Measurements from ENCODE around the gene ANKRD10. TPM values are rescaled to one million over a fixed set of nuclear protein-coding genes. Genes with fewer than 3 reads are reported as not detected.

The ANKRD10 gene
- total and polyA plus RNA-seq, 3 experiments from 2014 or later, result 65.4 to 76.1 (median 65.8) TPM

GRCh38 chr13:110915874-110916206 lies 971 bp upstream of the ANKRD10 start:
- peak overlapping the region; percentile 66 for H3K27ac ChIP-seq (ENCODE audit: low read depth, low read length)
- H3K9me3 Mint-ChIP-seq, result no peaks in the 10 kb centered on the region
- peaks cover 20% of the 10 kb centered on the region for H3K4me1 ChIP-seq (ENCODE audit: insufficient read depth, low read length)
- H3K9me3 ChIP-seq (ENCODE audit: low read length), result no peaks in the 10 kb centered on the region
- H3K36me3 ChIP-seq (ENCODE audit: insufficient read depth, low read length), result no peaks in the 10 kb centered on the region
- no peaks in the 10 kb centered on the region for H3K27me3 ChIP-seq (ENCODE audit: insufficient read depth, low read length, poor library complexity, severe bottlenecking)
- CTCF ChIA-PET, result interaction anchor here (0.6 to 1.7 kb wide), 8 partner anchors 8 to 203 kb away, joined by 3 to 9 read pairs (median 6); no protein-coding TSS in a partner anchor
- peaks cover 0 to 8% (median 0%) of the 10 kb centered on the region in 3 donors for H3K36me3 Mint-ChIP-seq
- H3K4me1 Mint-ChIP-seq, result peaks cover 27 to 42% (median 39%) of the 10 kb centered on the region in 3 donors
- no peak for DNase-seq
- peaks cover 0 to 3% of the 10 kb centered on the region in 2 donors for H3K27me3 Mint-ChIP-seq
- peak overlapping the region; percentile 60 for H3K4me3 ChIP-seq (ENCODE audit: low read length)
- POLR2A ChIA-PET, result interaction anchor here (0.6 to 2.3 kb wide), 6 partner anchors 94 to 276 kb away, joined by 3 to 26 read pairs (median 4); partner anchors contain the start of genes CARS2 and ING1
- peak overlapping the region; percentile 71 to 94 (median 89) for H3K27ac Mint-ChIP-seq
- peak overlapping the region; percentile 86 to 97 (median 90) for H3K4me3 Mint-ChIP-seq

- no peaks in the 10 kb centered on the region for H3K9me3 Mint-ChIP-seq
Measured at GRCh38 chr13:110914331-110915056, 375 bp downstream of the ANKRD10 start.

GRCh38 chr13:110914081-110914330 lies 863 bp downstream of the ANKRD10 start:
- peak overlapping the region in 6 of 8 donors; percentile 83 to 94 (median 93) for H3K27ac Mint-ChIP-seq
- Histone ChIP-seq H3K36me3 (ENCODE audit: insufficient read depth, low read length) (peaks cover 12% of the 10 kb centered on the region), H3K4me3 (ENCODE audit: low read length) (peak overlapping the region; percentile 60), H3K27ac (ENCODE audit: low read depth, low read length) (peak overlapping the region; percentile 86), H3K9me3 (ENCODE audit: low read length) (no peaks in the 10 kb centered on the region), H3K4me1 (ENCODE audit: insufficient read depth, low read length) (peaks cover 34% of the 10 kb centered on the region), H3K27me3 (ENCODE audit: insufficient read depth, low read length, poor library complexity, severe bottlenecking) (no peaks in the 10 kb centered on the region)
- ChIA-PET POLR2A (interaction anchor here (0.9 to 2.3 kb wide), 3 partner anchors 199 to 299 kb away, joined by 5 to 26 read pairs (median 6); partner anchors contain the start of genes ING1 and NAXD), CTCF (interaction anchor here (0.7 to 1.6 kb wide), 3 partner anchors 12 to 96 kb away, joined by 3 to 5 read pairs (median 4); no protein-coding TSS in a partner anchor)
- H3K9me3 Mint-ChIP-seq, result no peaks in the 10 kb centered on the region
- H3K4me3 Mint-ChIP-seq, result peak overlapping the region; percentile 86 to 97 (median 92)
- no peaks in the 10 kb centered on the region for H3K27me3 Mint-ChIP-seq
- DNase-seq, result no peak
- H3K4me1 Mint-ChIP-seq, result peaks cover 44 to 60% (median 57%) of the 10 kb centered on the region in 3 donors
- peaks cover 0 to 25% (median 8%) of the 10 kb centered on the region in 3 donors for H3K36me3 Mint-ChIP-seq

More at GRCh38 chr13:110914331-110915056, 375 bp downstream of the ANKRD10 start:
- Mint-ChIP-seq H3K27me3 (no peaks in the 10 kb centered on the region), H3K36me3 (peaks cover 0 to 20% (median 4%) of the 10 kb centered on the region in 3 donors), H3K4me1 (peaks cover 39 to 55% (median 52%) of the 10 kb centered on the region in 3 donors), H3K27ac (peak overlapping the region; percentile 29 to 98 (median 90)), H3K4me3 (peak overlapping the region; percentile 86 to 97 (median 90))
- peak overlapping the region; percentile 86 for H3K27ac ChIP-seq (ENCODE audit: low read depth, low read length)
- H3K27me3 ChIP-seq (ENCODE audit: insufficient read depth, low read length, poor library complexity, severe bottlenecking), result no peaks in the 10 kb centered on the region
- peak; percentile 63 to 81 (median 75) for DNase-seq
- H3K4me3 ChIP-seq (ENCODE audit: low read length), result peak overlapping the region; percentile 60
- H3K36me3 ChIP-seq (ENCODE audit: insufficient read depth, low read length), result peaks cover 9% of the 10 kb centered on the region
- ChIA-PET CTCF (interaction anchor here (0.7 to 1.7 kb wide), 9 partner anchors 8 to 202 kb away, joined by 3 to 9 read pairs (median 5); no protein-coding TSS in a partner anchor), POLR2A (interaction anchor here (0.6 to 2.3 kb wide), 5 partner anchors 24 to 299 kb away, joined by 4 to 26 read pairs (median 5); partner anchors contain the start of genes ING1 and NAXD)
- peaks cover 29% of the 10 kb centered on the region for H3K4me1 ChIP-seq (ENCODE audit: insufficient read depth, low read length)
- no peaks in the 10 kb centered on the region for H3K9me3 ChIP-seq (ENCODE audit: low read length)

- Mint-ChIP-seq H3K36me3 (peaks cover 0 to 30% (median 10%) of the 10 kb centered on the region in 3 donors), H3K27ac (peak overlapping the region; percentile 83 to 94 (median 93)), H3K27me3 (no peaks in the 10 kb centered on the region), H3K4me1 (peaks cover 49 to 65% (median 62%) of the 10 kb centered on the region in 3 donors), H3K9me3 (no peaks in the 10 kb centered on the region), H3K4me3 (peak overlapping the region; percentile 86 to 94 (median 92))
- ChIA-PET CTCF (interaction anchor here (0.7 to 1.6 kb wide), 3 partner anchors 12 to 95 kb away, joined by 3 to 5 read pairs (median 4); no protein-coding TSS in a partner anchor), POLR2A (interaction anchor here (0.9 to 2.3 kb wide), 3 partner anchors 199 to 298 kb away, joined by 5 to 26 read pairs (median 6); partner anchors contain the start of genes ING1 and NAXD)
- DNase-seq, result peak in 3 of 5 donors; percentile 18 to 34 (median 31)
- Histone ChIP-seq H3K9me3 (ENCODE audit: low read length) (no peaks in the 10 kb centered on the region), H3K4me3 (ENCODE audit: low read length) (peak overlapping the region; percentile 60), H3K36me3 (ENCODE audit: insufficient read depth, low read length) (peaks cover 15% of the 10 kb centered on the region), H3K27me3 (ENCODE audit: insufficient read depth, low read length, poor library complexity, severe bottlenecking) (no peaks in the 10 kb centered on the region), H3K27ac (ENCODE audit: low read depth, low read length) (peak overlapping the region; percentile 86), H3K4me1 (ENCODE audit: insufficient read depth, low read length) (peaks cover 39% of the 10 kb centered on the region)
Measured at GRCh38 chr13:110913322-110914080, 1.4 kb downstream of the ANKRD10 start.

GRCh38 chr13:110912651-110913051 lies 2.2 kb downstream of the ANKRD10 start:
- no peaks in the 10 kb centered on the region for H3K9me3 ChIP-seq (ENCODE audit: low read length)
- no peak overlapping the region for H3K4me3 ChIP-seq (ENCODE audit: low read length)
- ChIA-PET CTCF (no interaction called here), POLR2A (no interaction called here)
- Mint-ChIP-seq H3K27me3 (no peaks in the 10 kb centered on the region), H3K9me3 (no peaks in the 10 kb centered on the region), H3K4me1 (peaks cover 56 to 73% (median 71%) of the 10 kb centered on the region in 3 donors), H3K36me3 (peaks cover 0 to 38% (median 14%) of the 10 kb centered on the region in 3 donors), H3K27ac (peak overlapping the region in 6 of 8 donors; percentile 10 to 94 (median 84)), H3K4me3 (peak overlapping the region; percentile 86 to 94 (median 92))
- H3K27me3 ChIP-seq (ENCODE audit: insufficient read depth, low read length, poor library complexity, severe bottlenecking), result no peaks in the 10 kb centered on the region
- H3K27ac ChIP-seq (ENCODE audit: low read depth, low read length), result peak overlapping the region; percentile 18
- no peak for DNase-seq
- H3K36me3 ChIP-seq (ENCODE audit: insufficient read depth, low read length), result peaks cover 17% of the 10 kb centered on the region
- peaks cover 42% of the 10 kb centered on the region for H3K4me1 ChIP-seq (ENCODE audit: insufficient read depth, low read length)

- peaks cover 42% of the 10 kb centered on the region for H3K4me1 ChIP-seq (ENCODE audit: insufficient read depth, low read length)
- no peaks in the 10 kb centered on the region for H3K9me3 ChIP-seq (ENCODE audit: low read length)
- no peaks in the 10 kb centered on the region for H3K9me3 Mint-ChIP-seq
- no peaks in the 10 kb centered on the region for H3K27me3 ChIP-seq (ENCODE audit: insufficient read depth, low read length, poor library complexity, severe bottlenecking)
- H3K36me3 ChIP-seq (ENCODE audit: insufficient read depth, low read length), result peaks cover 17% of the 10 kb centered on the region
- CTCF ChIA-PET, result no interaction called here
- H3K36me3 Mint-ChIP-seq, result peaks cover 0 to 44% (median 16%) of the 10 kb centered on the region in 3 donors
- no peak overlapping the region for H3K4me3 ChIP-seq (ENCODE audit: low read length)
- POLR2A ChIA-PET, result no interaction called here
- DNase-seq, result no peak
- no peak overlapping the region for H3K27ac ChIP-seq (ENCODE audit: low read depth, low read length)
- H3K27me3 Mint-ChIP-seq, result no peaks in the 10 kb centered on the region
- peak overlapping the region; percentile 86 to 94 (median 92) for H3K4me3 Mint-ChIP-seq
- peak overlapping the region in 5 of 8 donors; percentile 10 to 48 (median 17) for H3K27ac Mint-ChIP-seq
- H3K4me1 Mint-ChIP-seq, result peaks cover 61 to 81% (median 79%) of the 10 kb centered on the region in 3 donors
Measured at GRCh38 chr13:110911880-110912279, 3.0 kb downstream of the ANKRD10 start.

GRCh38 chr13:110910013-110910890 lies 4.6 kb downstream of the ANKRD10 start:
- H3K27me3 ChIP-seq (ENCODE audit: insufficient read depth, low read length, poor library complexity, severe bottlenecking), result no peaks in the 10 kb centered on the region
- H3K4me1 Mint-ChIP-seq, result peaks cover 68 to 85% (median 82%) of the 10 kb centered on the region in 3 donors
- H3K36me3 Mint-ChIP-seq, result peaks cover 0 to 60% (median 17%) of the 10 kb centered on the region in 3 donors

More at GRCh38 chr13:110910013-110910890, 4.6 kb downstream of the ANKRD10 start:
- Mint-ChIP-seq H3K9me3 (no peaks in the 10 kb centered on the region), H3K27ac (peak overlapping the region in 4 of 8 donors; percentile 17 to 43 (median 33)), H3K27me3 (no peaks in the 10 kb centered on the region), H3K4me3 (peak overlapping the region in 2 of 7 donors; percentile 10 to 49)
- Histone ChIP-seq H3K4me1 (ENCODE audit: insufficient read depth, low read length) (peaks cover 47% of the 10 kb centered on the region), H3K4me3 (ENCODE audit: low read length) (no peak overlapping the region), H3K9me3 (ENCODE audit: low read length) (no peaks in the 10 kb centered on the region), H3K27ac (ENCODE audit: low read depth, low read length) (no peak overlapping the region), H3K36me3 (ENCODE audit: insufficient read depth, low read length) (peaks cover 17% of the 10 kb centered on the region)
- CTCF ChIA-PET, result interaction anchor here (1.2 kb wide), 1 partner anchor 15 kb away, joined by 3 read pairs; no protein-coding TSS in a partner anchor
- no peak for DNase-seq
- POLR2A ChIA-PET, result no interaction called here
